ENCODE data around the gene GRIA1. TPM values are rescaled to one million over a fixed set of nuclear protein-coding genes. Genes with fewer than 3 reads are reported as not detected.

Gene GRIA1
- polyA plus RNA-seq, 2 donors, result 0.01 TPM; not detected in 1

- Histone ChIP-seq H3K36me3 (ENCODE audit: control insufficient read depth in 2 of 2, insufficient read depth in 2 of 2, low read length in 1 of 2) (no peaks in the 10 kb centered on the region), H3K4me1 (ENCODE audit: control insufficient read depth in 2 of 2, insufficient read depth in 2 of 2, low read length in 1 of 2) (no peaks in the 10 kb centered on the region), H3K27ac (ENCODE audit: low read depth in 2 of 2, low read length in 1 of 2) (no peak overlapping the region), H3K27me3 (ENCODE audit: control insufficient read depth in 1 of 2, insufficient read depth in 2 of 2, low read length in 2 of 2) (no peaks in the 10 kb centered on the region), H3K4me3 (ENCODE audit: low read depth in 1 of 2, low read length in 2 of 2) (no peak overlapping the region), H3K9me3 (ENCODE audit: control insufficient read depth in 2 of 2, insufficient read depth in 1 of 2, low read depth in 1 of 2, low read length in 1 of 2) (no peaks in the 10 kb centered on the region)
- WGBS, 2 donors, result 75 to 78% methylated on average over 3 of the region's 3 CpGs
These were observed 293.8 kb downstream of the GRIA1 start for GRCh38 chr5:153784277-153784676.

- no peak overlapping the region for H3K4me3 ChIP-seq (ENCODE audit: low read depth in 1 of 2, low read length in 2 of 2)
These were observed 300.9 kb downstream of the GRIA1 start for GRCh38 chr5:153791339-153791738.

GRCh38 chr5:153792305-153792704, 301.8 kb downstream of the GRIA1 start:
- Histone ChIP-seq H3K27ac (ENCODE audit: low read depth in 2 of 2, low read length in 1 of 2) (no peak overlapping the region), H3K36me3 (ENCODE audit: control insufficient read depth in 2 of 2, insufficient read depth in 2 of 2, low read length in 1 of 2) (no peaks in the 10 kb centered on the region), H3K4me1 (ENCODE audit: control insufficient read depth in 2 of 2, insufficient read depth in 2 of 2, low read length in 1 of 2) (no peaks in the 10 kb centered on the region), H3K9me3 (ENCODE audit: control insufficient read depth in 2 of 2, insufficient read depth in 1 of 2, low read depth in 1 of 2, low read length in 1 of 2) (no peaks in the 10 kb centered on the region), H3K4me3 (ENCODE audit: low read depth in 1 of 2, low read length in 2 of 2) (no peak overlapping the region), H3K27me3 (ENCODE audit: control insufficient read depth in 1 of 2, insufficient read depth in 2 of 2, low read length in 2 of 2) (no peaks in the 10 kb centered on the region)

More at GRCh38 chr5:153791339-153791738, 300.9 kb downstream of the GRIA1 start:
- Histone ChIP-seq H3K36me3 (ENCODE audit: control insufficient read depth in 2 of 2, insufficient read depth in 2 of 2, low read length in 1 of 2) (no peaks in the 10 kb centered on the region), H3K4me1 (ENCODE audit: control insufficient read depth in 2 of 2, insufficient read depth in 2 of 2, low read length in 1 of 2) (no peaks in the 10 kb centered on the region), H3K27ac (ENCODE audit: low read depth in 2 of 2, low read length in 1 of 2) (no peak overlapping the region), H3K9me3 (ENCODE audit: control insufficient read depth in 2 of 2, insufficient read depth in 1 of 2, low read depth in 1 of 2, low read length in 1 of 2) (no peaks in the 10 kb centered on the region), H3K27me3 (ENCODE audit: control insufficient read depth in 1 of 2, insufficient read depth in 2 of 2, low read length in 2 of 2) (no peaks in the 10 kb centered on the region)
- WGBS, 2 donors, result 73 to 81% methylated on average over 2 of the region's 2 CpGs

- WGBS, 2 donors, result 97% methylated on average over 1 of the region's 1 CpG
These were observed 303.2 kb downstream of the GRIA1 start for GRCh38 chr5:153793699-153794098.

GRCh38 chr5:153794327-153794726, 303.9 kb downstream of the GRIA1 start:
- H3K4me1 ChIP-seq (ENCODE audit: control insufficient read depth in 2 of 2, insufficient read depth in 2 of 2, low read length in 1 of 2), result no peaks in the 10 kb centered on the region
- H3K27ac ChIP-seq (ENCODE audit: low read depth in 2 of 2, low read length in 1 of 2), result no peak overlapping the region
- H3K9me3 ChIP-seq (ENCODE audit: control insufficient read depth in 2 of 2, insufficient read depth in 1 of 2, low read depth in 1 of 2, low read length in 1 of 2), result no peaks in the 10 kb centered on the region
- no peaks in the 10 kb centered on the region for H3K36me3 ChIP-seq (ENCODE audit: control insufficient read depth in 2 of 2, insufficient read depth in 2 of 2, low read length in 1 of 2)
- H3K4me3 ChIP-seq (ENCODE audit: low read depth in 1 of 2, low read length in 2 of 2), result no peak overlapping the region
- no peaks in the 10 kb centered on the region for H3K27me3 ChIP-seq (ENCODE audit: control insufficient read depth in 1 of 2, insufficient read depth in 2 of 2, low read length in 2 of 2)
- WGBS, 2 donors, result 84 to 91% methylated on average over 10 of the region's 10 CpGs

More at GRCh38 chr5:153793699-153794098, 303.2 kb downstream of the GRIA1 start:
- Histone ChIP-seq H3K27ac (ENCODE audit: low read depth in 2 of 2, low read length in 1 of 2) (no peak overlapping the region), H3K4me1 (ENCODE audit: control insufficient read depth in 2 of 2, insufficient read depth in 2 of 2, low read length in 1 of 2) (no peaks in the 10 kb centered on the region), H3K9me3 (ENCODE audit: control insufficient read depth in 2 of 2, insufficient read depth in 1 of 2, low read depth in 1 of 2, low read length in 1 of 2) (no peaks in the 10 kb centered on the region), H3K27me3 (ENCODE audit: control insufficient read depth in 1 of 2, insufficient read depth in 2 of 2, low read length in 2 of 2) (no peaks in the 10 kb centered on the region), H3K4me3 (ENCODE audit: low read depth in 1 of 2, low read length in 2 of 2) (no peak overlapping the region), H3K36me3 (ENCODE audit: control insufficient read depth in 2 of 2, insufficient read depth in 2 of 2, low read length in 1 of 2) (no peaks in the 10 kb centered on the region)

GRCh38 chr5:153796527-153796926, 306.1 kb downstream of the GRIA1 start:
- H3K9me3 ChIP-seq (ENCODE audit: control insufficient read depth in 2 of 2, insufficient read depth in 1 of 2, low read depth in 1 of 2, low read length in 1 of 2), result no peaks in the 10 kb centered on the region
- H3K4me1 ChIP-seq (ENCODE audit: control insufficient read depth in 2 of 2, insufficient read depth in 2 of 2, low read length in 1 of 2), result no peaks in the 10 kb centered on the region
- H3K27ac ChIP-seq (ENCODE audit: low read depth in 2 of 2, low read length in 1 of 2), result no peak overlapping the region
- no peaks in the 10 kb centered on the region for H3K36me3 ChIP-seq (ENCODE audit: control insufficient read depth in 2 of 2, insufficient read depth in 2 of 2, low read length in 1 of 2)
- H3K27me3 ChIP-seq (ENCODE audit: control insufficient read depth in 1 of 2, insufficient read depth in 2 of 2, low read length in 2 of 2), result no peaks in the 10 kb centered on the region
- WGBS, 2 donors, result 81 to 83% methylated on average over 2 of the region's 2 CpGs
- no peak overlapping the region for H3K4me3 ChIP-seq (ENCODE audit: low read depth in 1 of 2, low read length in 2 of 2)

- Histone ChIP-seq H3K36me3 (ENCODE audit: control insufficient read depth in 2 of 2, insufficient read depth in 2 of 2, low read length in 1 of 2) (no peaks in the 10 kb centered on the region), H3K4me1 (ENCODE audit: control insufficient read depth in 2 of 2, insufficient read depth in 2 of 2, low read length in 1 of 2) (no peaks in the 10 kb centered on the region), H3K27me3 (ENCODE audit: control insufficient read depth in 1 of 2, insufficient read depth in 2 of 2, low read length in 2 of 2) (no peaks in the 10 kb centered on the region), H3K4me3 (ENCODE audit: low read depth in 1 of 2, low read length in 2 of 2) (no peak overlapping the region), H3K9me3 (ENCODE audit: control insufficient read depth in 2 of 2, insufficient read depth in 1 of 2, low read depth in 1 of 2, low read length in 1 of 2) (no peaks in the 10 kb centered on the region), H3K27ac (ENCODE audit: low read depth in 2 of 2, low read length in 1 of 2) (no peak overlapping the region)
- 71 to 82% methylated on average over 3 of the region's 3 CpGs for WGBS, 2 donors
These were observed 307.0 kb downstream of the GRIA1 start for GRCh38 chr5:153797484-153797883.

GRCh38 chr5:153798830-153799229, 308.4 kb downstream of the GRIA1 start:
- Histone ChIP-seq H3K27ac (ENCODE audit: low read depth in 2 of 2, low read length in 1 of 2) (no peak overlapping the region), H3K4me3 (ENCODE audit: low read depth in 1 of 2, low read length in 2 of 2) (no peak overlapping the region), H3K36me3 (ENCODE audit: control insufficient read depth in 2 of 2, insufficient read depth in 2 of 2, low read length in 1 of 2) (no peaks in the 10 kb centered on the region), H3K9me3 (ENCODE audit: control insufficient read depth in 2 of 2, insufficient read depth in 1 of 2, low read depth in 1 of 2, low read length in 1 of 2) (no peaks in the 10 kb centered on the region), H3K4me1 (ENCODE audit: control insufficient read depth in 2 of 2, insufficient read depth in 2 of 2, low read length in 1 of 2) (no peaks in the 10 kb centered on the region), H3K27me3 (ENCODE audit: control insufficient read depth in 1 of 2, insufficient read depth in 2 of 2, low read length in 2 of 2) (no peaks in the 10 kb centered on the region)
- 79 to 80% methylated on average over 5 of the region's 5 CpGs for WGBS, 2 donors

GRCh38 chr5:153799466-153799865, 309.0 kb downstream of the GRIA1 start:
- Histone ChIP-seq H3K9me3 (ENCODE audit: control insufficient read depth in 2 of 2, insufficient read depth in 1 of 2, low read depth in 1 of 2, low read length in 1 of 2) (no peaks in the 10 kb centered on the region), H3K36me3 (ENCODE audit: control insufficient read depth in 2 of 2, insufficient read depth in 2 of 2, low read length in 1 of 2) (no peaks in the 10 kb centered on the region), H3K27me3 (ENCODE audit: control insufficient read depth in 1 of 2, insufficient read depth in 2 of 2, low read length in 2 of 2) (no peaks in the 10 kb centered on the region), H3K27ac (ENCODE audit: low read depth in 2 of 2, low read length in 1 of 2) (no peak overlapping the region), H3K4me1 (ENCODE audit: control insufficient read depth in 2 of 2, insufficient read depth in 2 of 2, low read length in 1 of 2) (no peaks in the 10 kb centered on the region), H3K4me3 (ENCODE audit: low read depth in 1 of 2, low read length in 2 of 2) (no peak overlapping the region)
- WGBS, 2 donors, result 81 to 82% methylated on average over 2 of the region's 2 CpGs

GRCh38 chr5:153802050-153802821, 311.8 kb downstream of the GRIA1 start:
- H3K27ac ChIP-seq (ENCODE audit: low read depth in 2 of 2, low read length in 1 of 2), result no peak overlapping the region
- no peaks in the 10 kb centered on the region for H3K9me3 ChIP-seq (ENCODE audit: control insufficient read depth in 2 of 2, insufficient read depth in 1 of 2, low read depth in 1 of 2, low read length in 1 of 2)
- no peaks in the 10 kb centered on the region for H3K36me3 ChIP-seq (ENCODE audit: control insufficient read depth in 2 of 2, insufficient read depth in 2 of 2, low read length in 1 of 2)
- H3K4me3 ChIP-seq (ENCODE audit: low read depth in 1 of 2, low read length in 2 of 2), result no peak overlapping the region
- 81 to 84% methylated on average over 12 of the region's 12 CpGs for WGBS, 2 donors
- H3K4me1 ChIP-seq (ENCODE audit: control insufficient read depth in 2 of 2, insufficient read depth in 2 of 2, low read length in 1 of 2), result no peaks in the 10 kb centered on the region
- no peaks in the 10 kb centered on the region for H3K27me3 ChIP-seq (ENCODE audit: control insufficient read depth in 1 of 2, insufficient read depth in 2 of 2, low read length in 2 of 2)

Measured in esophagus (tissue), 2 donors.